ENCODE measurements around the gene SUSD1. TPM values are rescaled to one million over a fixed set of nuclear protein-coding genes. Genes with fewer than 3 reads are reported as not detected.

Gene SUSD1
- total and polyA plus RNA-seq, 4 donors: 1.2 to 19.0 (median 3.2) TPM

DNA sequence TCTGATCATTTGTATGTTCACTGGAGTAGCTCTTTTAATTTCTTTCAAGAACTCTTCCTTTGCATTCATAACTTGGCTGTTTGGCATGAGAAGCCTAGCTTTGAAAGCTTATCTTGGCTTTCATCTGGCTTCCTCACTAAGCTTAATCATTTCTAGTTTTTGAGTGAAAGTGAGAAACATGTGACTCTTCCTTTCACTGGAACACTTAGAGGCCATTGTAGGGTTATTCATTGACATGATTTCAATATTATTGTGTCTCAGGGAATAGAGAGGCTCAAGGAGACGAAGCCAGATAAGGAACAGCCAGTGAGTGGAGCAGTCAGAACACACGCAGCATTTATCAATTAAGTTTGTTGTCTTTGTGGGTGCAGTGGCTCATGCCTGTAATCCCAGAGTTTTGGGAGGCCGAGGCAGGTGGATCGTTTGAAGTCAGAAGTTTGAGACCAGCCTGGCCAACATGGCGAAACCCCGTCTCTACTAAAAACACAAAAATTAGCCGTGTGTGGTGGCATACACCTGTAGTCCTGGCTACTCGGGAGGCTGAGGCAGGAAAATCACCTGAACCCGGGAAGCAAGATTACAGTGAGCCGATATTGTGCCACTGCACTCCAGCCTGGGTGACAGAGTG is 180.2 kb downstream of the SUSD1 start:
- TF ChIP-seq MAX (IDR thresholded peaks at IDR 0.05) (no peak), GABPA (IDR thresholded peaks at IDR 0.05 in 1 of 2, conservative IDR thresholded peaks at IDR 0.05 in 1 of 2) (no peak)
- H3K9me3 ChIP-seq (ENCODE audit: control insufficient read depth in 4 of 4, low read length in 3 of 4): peaks cover 0 to 1% (median 0%) of the 10 kb centered on the region in 4 donors
- H3K4me3 ChIP-seq (ENCODE audit: low read depth in 1 of 3, low read length in 3 of 3): no peak overlapping the region
- DNase-seq (ENCODE audit: low spot score): no peak
- 89% methylated on average over 10 of the region's 10 CpGs for WGBS
- no peaks in the 10 kb centered on the region for H3K27me3 ChIP-seq (ENCODE audit: control insufficient read depth in 4 of 4, insufficient read depth in 4 of 4, low read length in 3 of 4)
- no peak overlapping the region for H3K9ac ChIP-seq (ENCODE audit: low read depth in 1 of 2, low read length in 2 of 2)
- no peak overlapping the region for H3K27ac ChIP-seq (ENCODE audit: low read depth in 1 of 2, low read length in 2 of 2)
- H3K36me3 ChIP-seq (ENCODE audit: control insufficient read depth in 4 of 4, insufficient read depth in 3 of 4, low read depth in 1 of 4, low read length in 3 of 4): no peaks in the 10 kb centered on the region
- peaks cover 0 to 3% (median 1%) of the 10 kb centered on the region in 4 donors for H3K4me1 ChIP-seq (ENCODE audit: control insufficient read depth in 4 of 4, insufficient read depth in 4 of 4, low read length in 3 of 4)

- WGBS: 29% methylated on average over 1 of the region's 1 CpG
- H3K9ac ChIP-seq (ENCODE audit: low read depth in 1 of 2, low read length in 2 of 2): no peak overlapping the region
- H3K27me3 ChIP-seq (ENCODE audit: control insufficient read depth in 4 of 4, insufficient read depth in 4 of 4, low read length in 3 of 4): no peaks in the 10 kb centered on the region
- peaks cover 0 to 3% (median 1%) of the 10 kb centered on the region in 4 donors for H3K4me1 ChIP-seq (ENCODE audit: control insufficient read depth in 4 of 4, insufficient read depth in 4 of 4, low read length in 3 of 4)
- no peak for TF ChIP-seq HNF4G (IDR thresholded peaks at IDR 0.05)
- TF ChIP-seq HNF4A (conservative IDR thresholded peaks at IDR 0.05): no peak
- no peak for TF ChIP-seq JUND (IDR thresholded peaks at IDR 0.05)
- peaks cover 0 to 1% (median 0%) of the 10 kb centered on the region in 4 donors for H3K9me3 ChIP-seq (ENCODE audit: control insufficient read depth in 4 of 4, low read length in 3 of 4)
- H3K27ac ChIP-seq (ENCODE audit: low read depth in 1 of 2, low read length in 2 of 2): no peak overlapping the region
- DNase-seq (ENCODE audit: low spot score): no peak
- no peak overlapping the region for H3K4me3 ChIP-seq (ENCODE audit: low read depth in 1 of 3, low read length in 3 of 3)
- no peaks in the 10 kb centered on the region for H3K36me3 ChIP-seq (ENCODE audit: control insufficient read depth in 4 of 4, insufficient read depth in 3 of 4, low read depth in 1 of 4, low read length in 3 of 4)
These were observed 181.8 kb downstream of the SUSD1 start for GRCh38 chr9:111993319-111993718.

DNA sequence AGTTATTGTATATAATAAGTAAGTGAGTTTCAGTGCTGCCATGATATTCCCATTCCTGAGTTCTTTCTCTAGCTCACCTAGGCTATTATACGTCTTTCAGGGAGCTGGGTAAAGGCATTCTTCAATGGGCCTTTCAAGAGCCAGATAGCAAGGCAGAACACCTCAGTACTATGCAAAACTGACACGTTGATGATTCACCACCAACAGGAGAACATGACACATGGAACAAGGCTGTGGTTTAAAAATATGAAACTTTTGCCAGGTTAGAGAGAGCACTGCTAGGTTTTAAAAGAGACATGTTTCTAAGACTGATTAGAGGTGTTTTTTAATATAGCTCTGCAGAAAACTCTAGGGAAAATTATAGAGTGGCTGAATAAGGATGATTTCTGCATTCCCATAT is 182.6 kb downstream of the SUSD1 start:
- 80% methylated on average over 2 of the region's 2 CpGs for WGBS
- Histone ChIP-seq H3K4me3 (ENCODE audit: low read depth in 1 of 3, low read length in 3 of 3) (no peak overlapping the region), H3K27ac (ENCODE audit: low read depth in 1 of 2, low read length in 2 of 2) (no peak overlapping the region), H3K4me1 (ENCODE audit: control insufficient read depth in 4 of 4, insufficient read depth in 4 of 4, low read length in 3 of 4) (peaks cover 0 to 3% (median 1%) of the 10 kb centered on the region in 4 donors), H3K36me3 (ENCODE audit: control insufficient read depth in 4 of 4, insufficient read depth in 3 of 4, low read depth in 1 of 4, low read length in 3 of 4) (no peaks in the 10 kb centered on the region), H3K9me3 (ENCODE audit: control insufficient read depth in 4 of 4, low read length in 3 of 4) (peaks cover 0 to 1% (median 0%) of the 10 kb centered on the region in 4 donors), H3K27me3 (ENCODE audit: control insufficient read depth in 4 of 4, insufficient read depth in 4 of 4, low read length in 3 of 4) (no peaks in the 10 kb centered on the region), H3K9ac (ENCODE audit: low read depth in 1 of 2, low read length in 2 of 2) (no peak overlapping the region)
- TF ChIP-seq, protein P1, sequence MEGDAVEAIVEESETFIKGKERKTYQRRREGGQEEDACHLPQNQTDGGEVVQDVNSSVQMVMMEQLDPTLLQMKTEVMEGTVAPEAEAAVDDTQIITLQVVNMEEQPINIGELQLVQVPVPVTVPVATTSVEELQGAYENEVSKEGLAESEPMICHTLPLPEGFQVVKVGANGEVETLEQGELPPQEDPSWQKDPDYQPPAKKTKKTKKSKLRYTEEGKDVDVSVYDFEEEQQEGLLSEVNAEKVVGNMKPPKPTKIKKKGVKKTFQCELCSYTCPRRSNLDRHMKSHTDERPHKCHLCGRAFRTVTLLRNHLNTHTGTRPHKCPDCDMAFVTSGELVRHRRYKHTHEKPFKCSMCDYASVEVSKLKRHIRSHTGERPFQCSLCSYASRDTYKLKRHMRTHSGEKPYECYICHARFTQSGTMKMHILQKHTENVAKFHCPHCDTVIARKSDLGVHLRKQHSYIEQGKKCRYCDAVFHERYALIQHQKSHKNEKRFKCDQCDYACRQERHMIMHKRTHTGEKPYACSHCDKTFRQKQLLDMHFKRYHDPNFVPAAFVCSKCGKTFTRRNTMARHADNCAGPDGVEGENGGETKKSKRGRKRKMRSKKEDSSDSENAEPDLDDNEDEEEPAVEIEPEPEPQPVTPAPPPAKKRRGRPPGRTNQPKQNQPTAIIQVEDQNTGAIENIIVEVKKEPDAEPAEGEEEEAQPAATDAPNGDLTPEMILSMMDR (IDR thresholded peaks at IDR 0.05; ENCODE audit: low read depth, low read length, missing input control): no peak
- TF ChIP-seq MAX (IDR thresholded peaks at IDR 0.05) (no peak), RAD21 (IDR thresholded peaks at IDR 0.05) (no peak), FOXA2 (IDR thresholded peaks at IDR 0.05) (no peak), HNF4G (IDR thresholded peaks at IDR 0.05) (no peak), JUND (IDR thresholded peaks at IDR 0.05) (no peak), RXRA (IDR thresholded peaks at IDR 0.05) (no peak), REST (IDR thresholded peaks at IDR 0.05) (no peak), HNF4A (conservative IDR thresholded peaks at IDR 0.05) (no peak), EGR1 (IDR thresholded peaks at IDR 0.05; ENCODE audit: low read depth in 2 of 2) (no peak)
- TF ChIP-seq, protein P2, sequence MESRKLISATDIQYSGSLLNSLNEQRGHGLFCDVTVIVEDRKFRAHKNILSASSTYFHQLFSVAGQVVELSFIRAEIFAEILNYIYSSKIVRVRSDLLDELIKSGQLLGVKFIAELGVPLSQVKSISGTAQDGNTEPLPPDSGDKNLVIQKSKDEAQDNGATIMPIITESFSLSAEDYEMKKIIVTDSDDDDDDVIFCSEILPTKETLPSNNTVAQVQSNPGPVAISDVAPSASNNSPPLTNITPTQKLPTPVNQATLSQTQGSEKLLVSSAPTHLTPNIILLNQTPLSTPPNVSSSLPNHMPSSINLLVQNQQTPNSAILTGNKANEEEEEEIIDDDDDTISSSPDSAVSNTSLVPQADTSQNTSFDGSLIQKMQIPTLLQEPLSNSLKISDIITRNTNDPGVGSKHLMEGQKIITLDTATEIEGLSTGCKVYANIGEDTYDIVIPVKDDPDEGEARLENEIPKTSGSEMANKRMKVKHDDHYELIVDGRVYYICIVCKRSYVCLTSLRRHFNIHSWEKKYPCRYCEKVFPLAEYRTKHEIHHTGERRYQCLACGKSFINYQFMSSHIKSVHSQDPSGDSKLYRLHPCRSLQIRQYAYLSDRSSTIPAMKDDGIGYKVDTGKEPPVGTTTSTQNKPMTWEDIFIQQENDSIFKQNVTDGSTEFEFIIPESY (IDR thresholded peaks at IDR 0.05): no peak
- DNase-seq (ENCODE audit: low spot score): no peak

All from liver (tissue), 9 donors.